MM.1S (cell line): ENCODE data around the gene PIAS4.
A peak's percentile ranks its signal among the peaks of the same experiment; 100 is the strongest.

Experiments used
- DNase-seq: peaks from one replicate; pipeline ENCODE4 v3.0.0-alpha.2; 2015
- H2AFZ ChIP-seq: fragments of 300-600 bp; sonication (generic); 2 replicates; pipeline ENCODE4 v1.6.0; 2016; ENCODE audit warnings: antibody characterized with exemption, low read length
- H3F3A ChIP-seq: fragments of 300-600 bp; sonication (generic); 2 replicates; pipeline ENCODE4 v1.6.1; 2016; ENCODE audit warnings: mild to moderate bottlenecking, antibody characterized with exemption, low read length, moderate library complexity, mixed read lengths; ENCODE audit not compliant: insufficient read depth
- H3K27ac ChIP-seq: fragments of 300-600 bp; sonication (generic); 2 replicates; pipeline ENCODE4 v1.5.1; 2016; ENCODE audit warnings: mild to moderate bottlenecking, low read length
- H3K27me3 ChIP-seq: fragments of 300-600 bp; sonication (generic); replicated peaks from 2 replicates; pipeline ENCODE4 v1.6.0; 2016; ENCODE audit warnings: low read length; ENCODE audit not compliant: insufficient read depth
- H3K36me3 ChIP-seq: fragments of 300-600 bp; sonication (generic); replicated peaks from 2 replicates; pipeline ENCODE4 v1.6.1; 2016; ENCODE audit warnings: mild to moderate bottlenecking, low read length, mixed read lengths; ENCODE audit not compliant: insufficient read depth
- H3K4me1 ChIP-seq: fragments of 300-600 bp; sonication (generic); 2 replicates; pipeline ENCODE4 v1.6.1; 2016; ENCODE audit warnings: low read length, mixed read lengths
- H3K4me2 ChIP-seq: fragments of 300-600 bp; sonication (generic); 2 replicates; pipeline ENCODE4 v1.6.0; 2016; ENCODE audit warnings: low read depth, low read length
- H3K4me3 ChIP-seq: fragments of 300-600 bp; sonication (generic); 2 replicates; pipeline ENCODE4 v1.5.1; 2016; ENCODE audit warnings: low read length, mixed read lengths
- H3K79me2 ChIP-seq: fragments of 300-600 bp; sonication (generic); 2 replicates; pipeline ENCODE4 v1.6.1; 2016; ENCODE audit warnings: mixed run types, low read length, mixed read lengths
- H3K9ac ChIP-seq: fragments of 300-600 bp; sonication (generic); 2 replicates; pipeline ENCODE4 v1.6.1; 2016; ENCODE audit warnings: low read length, mixed read lengths
- H3K9me2 ChIP-seq: fragments of 300-600 bp; sonication (generic); replicated peaks from 2 replicates; pipeline ENCODE4 v1.6.1; 2016; ENCODE audit warnings: mild to moderate bottlenecking, low read length, mixed read lengths; ENCODE audit not compliant: insufficient read depth
- H3K9me3 ChIP-seq: fragments of 300-600 bp; sonication (generic); replicated peaks from 2 replicates; pipeline ENCODE4 v1.6.1; 2016; ENCODE audit warnings: mild to moderate bottlenecking, low read length, mixed read lengths; ENCODE audit not compliant: insufficient read depth
- H4K20me1 ChIP-seq: fragments of 300-600 bp; sonication (generic); 2 replicates; pipeline ENCODE4 v1.6.1; 2016; ENCODE audit warnings: mild to moderate bottlenecking, low read length, moderate library complexity, mixed read lengths; ENCODE audit not compliant: insufficient read depth
- EZH2 ChIP-seq: fragments of 300-600 bp; sonication (generic); optimal IDR thresholded peaks from 2 replicates; pipeline ENCODE3; 2017; ENCODE audit warnings: low read depth, mild to moderate bottlenecking, antibody characterized with exemption, low read length, mixed read lengths
- EZH2phosphoT487 ChIP-seq: fragments of 300-600 bp; sonication (generic); IDR thresholded peaks from 2 replicates; pipeline ENCODE4 v1.6.1; 2018; ENCODE audit warnings: antibody characterized with exemption, low read length
- TF ChIP-seq, protein P1 (sequence below): fragments of 300-600 bp; sonication (generic); IDR thresholded peaks from 2 replicates; pipeline ENCODE4 v1.5.1; 2016; ENCODE audit warnings: antibody characterized with exemption, low read length, mixed read lengths

The PIAS4 gene

DNA sequence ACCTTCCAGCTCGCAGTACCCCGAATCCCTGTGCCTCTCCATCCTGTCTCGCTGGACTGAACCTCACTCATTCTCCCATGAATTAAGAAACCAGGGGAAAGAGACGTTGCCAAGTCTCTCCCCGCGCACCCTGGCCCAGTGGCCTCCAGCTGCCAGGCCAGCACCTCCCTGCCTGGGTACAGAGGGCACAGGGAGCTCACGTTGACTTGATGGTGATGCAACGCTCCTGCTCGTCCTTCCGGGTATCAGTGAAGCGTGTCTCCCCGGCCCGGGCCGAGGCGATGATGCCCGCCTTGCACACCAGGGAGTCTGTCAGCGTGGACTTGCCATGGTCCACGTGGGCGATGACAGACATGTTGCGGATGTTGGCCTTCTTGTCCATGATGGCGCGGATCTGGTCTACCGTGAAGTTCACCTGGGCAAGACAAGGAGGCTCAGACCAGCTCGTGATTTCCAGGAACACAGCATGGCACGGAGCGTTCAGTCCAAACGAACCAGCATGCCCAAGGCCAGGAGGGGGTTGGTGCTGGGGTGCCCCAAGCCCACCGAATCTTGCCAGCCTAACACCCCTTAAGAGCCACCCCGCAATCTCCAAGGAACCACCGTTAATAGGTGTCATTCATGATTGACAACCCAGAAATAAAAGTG lies 23.5 kb upstream of the PIAS4 start:
- peak; percentile 38 for DNase-seq
- H3K4me2 ChIP-seq: peak overlapping the region; percentile 76
- H3K27ac ChIP-seq: peak overlapping the region; percentile 59; the same call in 1 of the 2 replicates
- peak overlapping the region; percentile 88 for H3K4me3 ChIP-seq
- TF ChIP-seq EZH2 (no peak), EZH2phosphoT487 (no peak)
- TF ChIP-seq, protein P1, sequence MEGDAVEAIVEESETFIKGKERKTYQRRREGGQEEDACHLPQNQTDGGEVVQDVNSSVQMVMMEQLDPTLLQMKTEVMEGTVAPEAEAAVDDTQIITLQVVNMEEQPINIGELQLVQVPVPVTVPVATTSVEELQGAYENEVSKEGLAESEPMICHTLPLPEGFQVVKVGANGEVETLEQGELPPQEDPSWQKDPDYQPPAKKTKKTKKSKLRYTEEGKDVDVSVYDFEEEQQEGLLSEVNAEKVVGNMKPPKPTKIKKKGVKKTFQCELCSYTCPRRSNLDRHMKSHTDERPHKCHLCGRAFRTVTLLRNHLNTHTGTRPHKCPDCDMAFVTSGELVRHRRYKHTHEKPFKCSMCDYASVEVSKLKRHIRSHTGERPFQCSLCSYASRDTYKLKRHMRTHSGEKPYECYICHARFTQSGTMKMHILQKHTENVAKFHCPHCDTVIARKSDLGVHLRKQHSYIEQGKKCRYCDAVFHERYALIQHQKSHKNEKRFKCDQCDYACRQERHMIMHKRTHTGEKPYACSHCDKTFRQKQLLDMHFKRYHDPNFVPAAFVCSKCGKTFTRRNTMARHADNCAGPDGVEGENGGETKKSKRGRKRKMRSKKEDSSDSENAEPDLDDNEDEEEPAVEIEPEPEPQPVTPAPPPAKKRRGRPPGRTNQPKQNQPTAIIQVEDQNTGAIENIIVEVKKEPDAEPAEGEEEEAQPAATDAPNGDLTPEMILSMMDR: no peak
- H3K79me2 ChIP-seq: peaks cover 63% of the 10 kb centered on the region
- peaks cover 83% of the 10 kb centered on the region for H3F3A ChIP-seq
- H2AFZ ChIP-seq: no peak overlapping the region
- no peaks in the 10 kb centered on the region for H3K9me3 ChIP-seq
- no peaks in the 10 kb centered on the region for H3K9me2 ChIP-seq
- H4K20me1 ChIP-seq: peaks cover 57% of the 10 kb centered on the region
- peaks cover 13% of the 10 kb centered on the region for H3K4me1 ChIP-seq
- H3K27me3 ChIP-seq: no peaks in the 10 kb centered on the region
- peaks cover 56% of the 10 kb centered on the region for H3K36me3 ChIP-seq
- peak overlapping the region; percentile 85 for H3K9ac ChIP-seq

DNA sequence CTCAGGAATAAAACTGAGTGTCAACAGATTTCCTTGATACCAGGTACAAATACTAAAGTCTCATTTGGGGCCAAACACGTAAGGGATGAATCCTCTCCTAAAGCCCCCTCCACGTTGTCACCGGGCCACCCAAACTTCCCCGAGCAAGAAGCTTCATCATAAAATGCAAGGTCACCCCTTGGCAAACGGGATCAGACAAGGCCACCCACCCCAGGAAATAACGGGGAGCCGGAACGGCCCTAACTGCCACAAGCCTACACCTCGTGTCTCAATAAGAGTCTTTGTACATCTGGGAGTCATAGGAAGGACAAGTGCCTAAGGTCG lies 23.0 kb upstream of the PIAS4 start:
- peaks cover 83% of the 10 kb centered on the region for H3F3A ChIP-seq

DNA sequence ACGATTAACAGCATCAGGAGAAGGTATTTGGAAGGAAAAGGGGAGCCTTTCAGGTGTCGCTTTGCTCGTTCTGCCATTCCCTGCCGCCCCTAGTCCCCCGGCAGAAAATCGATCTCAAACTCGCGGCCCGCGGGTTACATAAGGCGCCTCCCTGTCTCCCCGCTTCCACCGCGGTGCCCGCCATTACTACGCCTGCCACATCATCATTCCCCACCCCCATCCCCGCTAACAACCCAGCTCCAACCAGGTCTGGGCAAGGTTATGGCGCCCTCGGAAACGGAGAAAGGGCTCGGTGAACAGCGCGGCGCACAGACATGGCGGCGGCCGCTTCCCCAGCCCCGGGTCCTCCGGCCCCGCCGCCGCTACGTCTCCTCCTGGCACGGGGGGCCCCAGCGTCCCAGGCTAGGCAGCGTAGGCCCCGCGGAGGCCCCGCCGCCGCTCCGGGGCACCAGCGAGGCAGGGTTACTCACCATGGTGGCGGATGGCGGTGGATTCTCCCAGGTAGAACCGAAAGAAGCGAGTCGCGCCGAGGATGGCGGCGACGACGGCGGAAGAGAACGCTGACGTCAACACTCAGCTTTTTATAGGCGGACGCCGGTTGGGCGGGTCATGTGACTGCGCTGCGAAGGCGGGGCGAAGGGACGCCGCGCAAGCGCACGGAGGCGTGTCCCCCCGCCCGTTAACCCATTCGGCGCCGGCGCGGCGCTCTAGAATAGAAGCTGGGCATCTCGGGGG lies 22.5 kb upstream of the PIAS4 start, which contains the start of gene EEF2:
Gene EEF2, minus strand, starts transcription at position 556 of the 735 bp plus-strand sequence. Its CDS starts 83 bp downstream, at position 473.
- H3K36me3 ChIP-seq: peaks cover 46% of the 10 kb centered on the region
- H3K4me2 ChIP-seq: peak within 1 kb of the TSS; percentile 78
- peaks cover 13% of the 10 kb centered on the region for H3K4me1 ChIP-seq
- peak; percentile 95 for DNase-seq
- no peaks in the 10 kb centered on the region for H3K9me3 ChIP-seq
- H2AFZ ChIP-seq: peak within 1 kb of the TSS; percentile 58
- peak within 1 kb of the TSS; percentile 74 for H3K27ac ChIP-seq
- H3F3A ChIP-seq: peaks cover 84% of the 10 kb centered on the region
- no peaks in the 10 kb centered on the region for H3K9me2 ChIP-seq
- peaks cover 53% of the 10 kb centered on the region for H3K79me2 ChIP-seq
- H3K27me3 ChIP-seq: no peaks in the 10 kb centered on the region
- H3K9ac ChIP-seq: peak within 1 kb of the TSS; percentile 85
- no peak for TF ChIP-seq EZH2
- H3K4me3 ChIP-seq: peak within 1 kb of the TSS; percentile 88
- peaks cover 47% of the 10 kb centered on the region for H4K20me1 ChIP-seq

More for the DNA sequence above, 23.0 kb upstream of the PIAS4 start:
- no peaks in the 10 kb centered on the region for H3K9me2 ChIP-seq
- peak overlapping the region; percentile 85 for H3K9ac ChIP-seq
- peaks cover 13% of the 10 kb centered on the region for H3K4me1 ChIP-seq
- DNase-seq: peak; percentile 44
- H3K4me3 ChIP-seq: peak overlapping the region; percentile 88
- peaks cover 51% of the 10 kb centered on the region for H3K36me3 ChIP-seq
- H2AFZ ChIP-seq: no peak overlapping the region
- peaks cover 52% of the 10 kb centered on the region for H4K20me1 ChIP-seq
- TF ChIP-seq EZH2phosphoT487 (no peak), EZH2 (no peak)
- TF ChIP-seq, protein P1: no peak
- no peaks in the 10 kb centered on the region for H3K9me3 ChIP-seq
- peak overlapping the region; percentile 59 for H3K27ac ChIP-seq
- peak overlapping the region; percentile 76 for H3K4me2 ChIP-seq
- H3K79me2 ChIP-seq: peaks cover 58% of the 10 kb centered on the region
- no peaks in the 10 kb centered on the region for H3K27me3 ChIP-seq
